Cardiac fibroblast (primary cell): Measurements from ENCODE around the gene CD247.

Experiments
- DNase-seq, 2 donors: peaks; one replicate each; pipeline versions ENCODE4 v3.0.0 to v3.0.0-alpha.2; 2010; ENCODE audit warnings: low read depth in 2 of 2
- H3K4me3 ChIP-seq, 2 donors: replicated peaks in 1 of 2; 1 replicate in 1 of 2; 2 replicates in 1 of 2; pipeline ENCODE4 v1.5.1; 2011; ENCODE audit warnings: low read depth in 2 of 2, low read length in 2 of 2, mild to moderate bottlenecking in 2 of 2, moderate library complexity in 1 of 2
- CTCF ChIP-seq: IDR thresholded peaks from one replicate; pipeline ENCODE4 v1.5.1; 2011; ENCODE audit warnings: low read depth, mild to moderate bottlenecking, low read length, inconsistent platforms

Gene CD247

DNA sequence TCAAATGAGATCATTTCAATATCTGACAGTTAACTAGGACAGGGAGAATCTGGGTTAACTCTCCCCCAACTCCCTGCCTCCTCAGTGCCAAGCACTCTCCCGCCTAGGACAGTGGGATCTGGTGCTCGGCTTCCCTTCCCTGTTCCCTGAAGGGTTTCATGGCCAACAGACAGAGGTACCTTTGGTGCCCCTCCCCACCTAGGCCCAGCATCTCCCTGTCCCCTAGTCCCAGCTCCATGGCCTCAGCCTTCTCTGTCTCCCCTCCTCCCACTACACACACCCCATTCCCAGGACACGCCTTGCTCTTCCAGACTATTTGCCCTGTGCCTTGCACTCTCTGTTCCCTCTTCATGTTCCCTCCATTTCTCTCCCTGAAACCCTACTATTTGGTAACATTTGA lies 77.1 kb downstream of the CD247 start:
- no peak for TF ChIP-seq CTCF
- H3K4me3 ChIP-seq: no peak overlapping the region
- no peak for DNase-seq

- no peak for TF ChIP-seq CTCF
- no peak overlapping the region for H3K4me3 ChIP-seq
- DNase-seq: no peak
Observed at GRCh38 chr1:167440776-167441175, 77.6 kb downstream of the CD247 start.

DNA sequence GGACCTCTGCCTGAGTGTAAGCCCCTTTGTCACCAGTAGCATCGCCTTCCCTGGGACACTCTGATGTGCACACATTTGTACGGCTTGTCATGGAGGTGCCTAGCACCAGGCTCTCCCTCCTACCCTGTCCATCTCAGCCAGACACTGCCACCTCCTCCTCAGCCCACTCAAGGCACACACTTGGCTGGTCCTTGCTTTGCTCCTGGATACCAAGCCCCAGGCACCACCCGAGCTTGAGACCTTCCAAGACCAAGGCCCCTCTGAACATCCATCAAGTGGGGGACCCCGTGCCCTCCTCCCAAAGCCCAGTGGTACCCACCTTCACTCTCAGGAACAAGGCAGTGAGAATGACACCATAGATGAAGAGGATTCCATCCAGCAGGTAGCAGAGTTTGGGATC lies 78.0 kb downstream of the CD247 start:
- no peak for DNase-seq
- no peak for TF ChIP-seq CTCF
- H3K4me3 ChIP-seq: no peak overlapping the region

DNA sequence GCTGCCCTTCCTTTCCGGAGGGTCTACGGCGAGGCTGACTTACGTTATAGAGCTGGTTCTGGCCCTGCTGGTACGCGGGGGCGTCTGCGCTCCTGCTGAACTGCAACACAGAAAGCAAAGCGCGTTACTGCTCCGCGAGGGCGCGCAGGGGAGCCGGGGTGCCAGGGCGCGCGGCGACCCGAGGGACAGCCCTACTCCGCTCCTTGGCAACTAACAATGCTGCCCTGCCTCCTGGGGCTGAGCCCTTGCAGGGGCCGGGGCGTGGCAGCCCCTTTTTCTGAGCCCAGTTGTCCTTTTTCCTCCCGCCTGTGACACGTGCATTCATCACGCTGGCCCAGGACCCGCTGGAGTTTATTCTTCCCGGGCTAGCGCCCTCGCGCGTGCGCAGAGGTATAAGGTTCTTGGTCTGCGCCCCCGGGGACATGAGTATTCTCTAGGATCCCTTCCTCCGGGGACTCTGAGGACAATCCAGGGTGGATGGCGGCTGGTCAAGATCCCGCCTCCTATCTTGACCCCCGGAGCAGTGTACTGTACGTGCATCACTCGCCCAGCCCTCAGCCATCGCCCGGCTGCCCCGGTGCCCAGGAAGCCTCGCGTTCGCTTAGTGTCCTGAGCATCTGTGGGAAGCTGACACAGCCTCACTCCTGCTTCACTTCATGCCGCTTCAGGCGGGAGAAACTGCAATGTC lies 78.9 kb downstream of the CD247 start:
- peak overlapping the region; percentile 47 to 52 for H3K4me3 ChIP-seq
- DNase-seq: peak; percentile 44 to 56
- TF ChIP-seq CTCF: peak; percentile 17

GRCh38 chr1:167438171-167439138 lies 79.9 kb downstream of the CD247 start:
- H3K4me3 ChIP-seq: no peak overlapping the region
- no peak for DNase-seq

DNA sequence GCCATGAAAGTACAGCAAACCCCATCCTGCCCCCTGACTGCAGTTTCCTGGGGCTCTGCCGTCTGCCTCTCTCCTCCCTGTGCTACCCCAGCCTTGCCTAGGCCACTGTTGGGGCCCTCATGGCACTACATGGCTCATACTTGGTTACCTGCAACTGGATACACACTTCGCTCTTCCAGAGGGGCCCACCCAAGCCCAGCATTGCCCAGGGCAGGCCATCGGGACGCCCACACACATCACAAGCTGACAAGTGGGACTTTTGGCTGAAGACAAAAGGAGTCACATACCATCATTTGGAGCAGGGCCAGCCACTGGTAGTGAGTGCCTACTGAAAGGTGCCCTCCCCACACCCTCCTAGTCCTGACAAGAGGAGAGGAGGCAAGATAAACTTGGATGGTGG lies 82.8 kb downstream of the CD247 start:
- no peak for DNase-seq
- H3K4me3 ChIP-seq: no peak overlapping the region
- TF ChIP-seq CTCF: no peak

More at GRCh38 chr1:167438171-167439138, 79.9 kb downstream of the CD247 start:
- no peak for TF ChIP-seq CTCF
